HepG2 (cell line): ENCODE measurements around the gene ZBTB4. TPM values are rescaled to one million over a fixed set of nuclear protein-coding genes. Genes with fewer than 3 reads are reported as not detected.

ENCODE experiments used
- ATAC-seq: fragments of 200-7000 bp; cut with Tn5 transposase; 3 replicates; pipeline ENCODE4 v1.9.1; 2020; ENCODE audit warnings: mild to moderate bottlenecking, moderate library complexity
- BruUV-seq: library from RNA; stranded (reverse); fragments of 400-500 nt; replicated peaks from 2 replicates; lab custom pipeline; 2021; lab: Mats Ljungman, UMichigan
- CTCF ChIA-PET: fragments of 300-600 bp; formaldehyde crosslinking; extraction: SDS; loops from one replicate; lab custom pipeline; 2021; ENCODE audit warnings: low total read pairs, inconsistent platforms, low intra/inter-chr PET ratio; lab: Yijun Ruan, JAX
- POLR2A ChIA-PET: fragments of 350-600 bp; sonication (Branson Sonifier 250); formaldehyde crosslinking; loops from one replicate; lab custom pipeline; 2020; ENCODE audit warnings: antibody characterized with exemption, inconsistent platforms; lab: Yijun Ruan, JAX
- DNase-seq: peaks from one replicate; pipeline ENCODE4 v3.0.0-alpha.2; 2015; ENCODE audit warnings: low spot score
- FAIRE-seq: peaks from 3 replicates; lab custom pipeline; 2011; peaks lifted over from hg19 to GRCh38; lab: Jason Lieb, UNC
- H2AFZ ChIP-seq: one replicate; pipeline ENCODE4 v1.6.1; 2011; ENCODE audit warnings: low read length, inconsistent platforms
- H3K27ac ChIP-seq: fragments of 300-600 bp; 3 replicates; pipeline ENCODE4 v1.8.0; 2011; ENCODE audit warnings: mixed run types, mild to moderate bottlenecking, mixed read lengths, low read length, inconsistent platforms; ENCODE audit not compliant: insufficient read depth; ENCODE audit errors: extremely low read length
- H3K27me3 ChIP-seq, 2 experiments: fragments of 200-600 bp in 1 of 2; 2 replicates in 1 of 2; 3 replicates in 1 of 2; pipeline versions ENCODE4 v1.6.0 to v1.8.0; 2011; ENCODE audit warnings: low read length in 2 of 2, mild to moderate bottlenecking in 2 of 2, moderate library complexity in 2 of 2, inconsistent platforms in 1 of 2; ENCODE audit not compliant: insufficient read depth in 2 of 2, control insufficient read depth in 1 of 2
- H3K36me3 ChIP-seq, 2 experiments: fragments of 200-600 bp in 1 of 2; replicated peaks in 1 of 2; 2 replicates in 1 of 2; 3 replicates in 1 of 2; pipeline versions ENCODE4 v1.5.1 to v1.8.0; 2011; ENCODE audit warnings: low read length in 2 of 2, inconsistent platforms in 1 of 2; ENCODE audit not compliant: insufficient read depth in 2 of 2, control insufficient read depth in 1 of 2
- H3K4me1 ChIP-seq: 2 replicates; pipeline ENCODE4 v1.5.1; 2012; ENCODE audit warnings: low read length, inconsistent platforms; ENCODE audit not compliant: insufficient read depth
- H3K4me2 ChIP-seq: 2 replicates; pipeline ENCODE4 v1.6.0; 2011; ENCODE audit warnings: low read depth, low read length, inconsistent platforms
- H3K4me3 ChIP-seq, 3 experiments: fragments of 200-600 bp in 1 of 3; sonication (generic), shearing (Covaris generic) in 1 of 3; replicated peaks in 1 of 3; 2 replicates each; pipeline ENCODE4 v1.5.1; 2011 to 2016; ENCODE audit warnings: low read length in 3 of 3, inconsistent platforms in 2 of 3, low read depth in 2 of 3, mild to moderate bottlenecking in 2 of 3, control low read depth in 1 of 3, mixed read lengths in 1 of 3; ENCODE audit not compliant: insufficient read depth in 1 of 3
- H3K79me2 ChIP-seq: one replicate; pipeline ENCODE4 v1.6.1; 2011; ENCODE audit warnings: low read length, inconsistent platforms; ENCODE audit not compliant: insufficient read depth
- H3K9ac ChIP-seq: 2 replicates; pipeline ENCODE4 v1.6.0; 2011; ENCODE audit warnings: mild to moderate bottlenecking, low read depth, low read length, inconsistent platforms; ENCODE audit not compliant: insufficient read depth
- H3K9me3 ChIP-seq: 2 replicates; pipeline ENCODE4 v1.5.1; 2012; ENCODE audit warnings: mild to moderate bottlenecking, low read length
- H4K20me1 ChIP-seq: 2 replicates; pipeline ENCODE4 v1.6.0; 2011; ENCODE audit warnings: inconsistent platforms, mild to moderate bottlenecking, low read length, moderate library complexity; ENCODE audit not compliant: insufficient read depth
- ARID2 ChIP-seq: sonication (generic); formaldehyde crosslinking; IDR thresholded peaks from 2 replicates; pipeline ENCODE4 v1.8.1; 2022; ENCODE audit warnings: mild to moderate bottlenecking, missing genetic modification reagents, borderline replicate concordance
- GZF1 ChIP-seq: sonication (generic); formaldehyde crosslinking; IDR thresholded peaks from 2 replicates; pipeline ENCODE4 v1.5.1; 2020; ENCODE audit warnings: mild to moderate bottlenecking, missing genetic modification reagents
- MBD4 ChIP-seq: IDR thresholded peaks from 2 replicates; pipeline ENCODE4 v1.6.1; 2012; ENCODE audit warnings: low read length, inconsistent platforms, borderline replicate concordance
- ZBTB20 ChIP-seq: sonication (generic); formaldehyde crosslinking; IDR thresholded peaks from 2 replicates; pipeline ENCODE4 v1.8.1; 2023; ENCODE audit warnings: missing genetic modification reagents, low read depth, mild to moderate bottlenecking, borderline replicate concordance
- ZNF230 ChIP-seq: sonication (generic); formaldehyde crosslinking; IDR thresholded peaks from 2 replicates; pipeline ENCODE4 v1.4.0; 2020; ENCODE audit warnings: mild to moderate bottlenecking, missing genetic modification reagents
- ZNF30 ChIP-seq: sonication (generic); formaldehyde crosslinking; IDR thresholded peaks from 2 replicates; pipeline ENCODE4 v1.5.0; 2020; ENCODE audit warnings: mild to moderate bottlenecking, missing genetic modification reagents
- ZNF329 ChIP-seq: sonication (generic); formaldehyde crosslinking; IDR thresholded peaks from 2 replicates; pipeline ENCODE4 v1.9.0; 2021; ENCODE audit warnings: low read depth, mild to moderate bottlenecking, missing genetic modification reagents
- ZNF34 ChIP-seq: sonication (generic); formaldehyde crosslinking; IDR thresholded peaks from 2 replicates; pipeline ENCODE4 v1.4.0; 2020; ENCODE audit warnings: mild to moderate bottlenecking, missing genetic modification reagents, borderline replicate concordance
- ZSCAN20 ChIP-seq: sonication (generic); formaldehyde crosslinking; IDR thresholded peaks from 2 replicates; pipeline ENCODE4 v1.4.0; 2020; ENCODE audit warnings: missing genetic modification reagents, mild to moderate bottlenecking, borderline replicate concordance
- WGBS: methylation state at CpG from one replicate; pipeline ENCODE4 v1.1.6; 2017; ENCODE audit warnings: low lambda C conversion rate; 5-methylcytosine and 5-hydroxymethylcytosine counted together
- in situ Hi-C: cut with HindIII; loops from 2 replicates; pipeline ENCODE4 v1.10.0; 2017; ENCODE audit warnings: low pct_unique_long_range_greater_than_20kb; ENCODE audit not compliant: extremely low pct_ligation_motif_present
- intact Hi-C: fragments of 100-400 bp; cut with micrococcal nuclease; formaldehyde crosslinking; loops from one replicate; pipeline ENCODE4 v1.10.0; 2022; ENCODE audit not compliant: unreplicated experiment
- polyA plus RNA-seq, 8 experiments: library from polyadenylated mRNA; depleted of rRNA in 3 of 8; stranded (reverse) in 7 of 8; unstranded in 1 of 8; fragments of >200 nt; fragmentation: Illumina TruSeq in 4 of 8; extraction: Trizol in 4 of 8; gene quantifications; 2 replicates each; pipeline versions ENCODE4 v1.2.1 to v1.2.3, GENCODE V29; 2011 to 2016; ENCODE audit warnings: low read depth in 4 of 8, missing spikeins in 1 of 8, mixed read lengths in 1 of 8; ENCODE audit not compliant: insufficient read depth in 1 of 8
- total RNA-seq, 5 experiments: library from RNA; depleted of rRNA; stranded (reverse); fragments of >200 nt; fragmentation: Illumina TruSeq; extraction: Trizol; gene quantifications; 2 replicates each; pipeline ENCODE4 v1.2.3, GENCODE V29; 2016; ENCODE audit warnings: low read depth in 1 of 5

ZBTB4 gene
- total and polyA plus RNA-seq, 2 of the 13 experiments (the other 11 are each of a cell fraction or from before 2014, with no cell fraction given): 4.3 to 7.4 TPM

DNA sequence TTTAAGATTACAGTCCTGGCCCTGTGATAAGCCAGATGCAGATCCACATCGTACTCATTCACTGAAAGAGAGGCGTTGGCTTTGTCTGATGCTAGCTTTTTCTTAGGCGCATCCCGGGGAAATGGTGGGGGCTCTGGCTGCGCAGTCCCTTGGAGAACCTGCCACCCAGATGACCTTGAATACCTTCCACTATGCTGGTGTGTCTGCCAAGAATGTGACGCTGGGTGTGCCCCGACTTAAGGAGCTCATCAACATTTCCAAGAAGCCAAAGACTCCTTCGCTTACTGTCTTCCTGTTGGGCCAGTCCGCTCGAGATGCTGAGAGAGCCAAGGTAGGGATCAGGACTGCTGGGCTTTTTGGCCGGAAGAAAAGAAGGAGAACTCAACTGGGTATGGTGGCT, 28.7 kb upstream of the ZBTB4 start:
- ChIA-PET POLR2A (no interaction called here), CTCF (no interaction called here)
- H3K9me3 ChIP-seq: no peaks in the 10 kb centered on the region
- ATAC-seq (no peak), DNase-seq (no peak), FAIRE-seq (no peak)
- 97% methylated on average over 10 of the region's 11 CpGs for WGBS
- H3K36me3 ChIP-seq: peaks cover 35 to 86% of the 10 kb centered on the region in 2 experiments
- H4K20me1 ChIP-seq: no peaks in the 10 kb centered on the region
- no peaks in the 10 kb centered on the region for H3K27me3 ChIP-seq
- H3K4me1 ChIP-seq: no peaks in the 10 kb centered on the region
- H3K79me2 ChIP-seq: no peaks in the 10 kb centered on the region
- H3K27ac ChIP-seq: no peak overlapping the region
- TF ChIP-seq ZBTB20 (CRISPR knock-in tag): no peak
- TF ChIP-seq ZSCAN20 (CRISPR knock-in tag): no peak
- TF ChIP-seq ZNF30: no peak
- no peak for TF ChIP-seq ZNF230
- no peak for TF ChIP-seq ZNF34 (CRISPR knock-in tag)
- TF ChIP-seq MBD4: no peak
- H3K4me3 ChIP-seq: no peak overlapping the region
- no peak overlapping the region for H2AFZ ChIP-seq
- in situ Hi-C loops (no loop called here), intact Hi-C loops (no loop called here)
- no peak overlapping the region for H3K4me2 ChIP-seq
- no peak overlapping the region for H3K9ac ChIP-seq
- no TSS peak for BruUV-seq

DNA sequence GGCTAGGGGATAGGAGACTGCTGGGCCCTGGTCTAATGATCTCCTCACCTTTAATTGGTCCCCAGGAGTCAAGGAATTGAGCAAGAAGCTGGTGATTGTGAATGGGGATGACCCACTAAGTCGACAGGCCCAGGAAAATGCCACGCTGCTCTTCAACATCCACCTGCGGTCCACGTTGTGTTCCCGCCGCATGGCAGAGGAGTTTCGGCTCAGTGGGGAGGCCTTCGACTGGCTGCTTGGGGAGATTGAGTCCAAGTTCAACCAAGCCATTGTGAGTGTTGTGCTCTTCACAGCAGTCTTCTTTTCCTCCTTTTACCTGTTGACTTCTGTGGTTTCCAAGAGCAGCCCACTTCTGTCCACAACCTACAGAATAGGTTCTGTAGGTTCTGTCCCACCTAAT, 24.1 kb upstream of the ZBTB4 start:
- BruUV-seq: no TSS peak
- in situ Hi-C loops: no loop called here
- FAIRE-seq: no peak
- no peaks in the 10 kb centered on the region for H4K20me1 ChIP-seq
- intact Hi-C loops: loop anchor here (5.0 kb wide), 1 partner anchor 146 kb away; the partner anchor contains the start of gene TMEM95
- H3K4me3 ChIP-seq: no peak overlapping the region
- H3K4me1 ChIP-seq: no peaks in the 10 kb centered on the region
- H3K4me2 ChIP-seq: no peak overlapping the region
- ChIA-PET CTCF (interaction anchor here (0.8 kb wide), 1 partner anchor 67 kb away, joined by 3 read pairs; no protein-coding TSS in a partner anchor), POLR2A (no interaction called here)
- no peak for ATAC-seq
- no peak for DNase-seq
- 94% methylated on average over 5 of the region's 8 CpGs for WGBS
- H3K9ac ChIP-seq: no peak overlapping the region
- no peak for TF ChIP-seq GZF1 (CRISPR knock-in tag)
- TF ChIP-seq ZNF329 (CRISPR knock-in tag): no peak
- TF ChIP-seq ARID2 (CRISPR knock-in tag): no peak
- no peaks in the 10 kb centered on the region for H3K27me3 ChIP-seq
- no peak overlapping the region for H3K27ac ChIP-seq
- H2AFZ ChIP-seq: no peak overlapping the region
- H3K36me3 ChIP-seq: peaks cover 45 to 82% of the 10 kb centered on the region in 2 experiments
- no peaks in the 10 kb centered on the region for H3K9me3 ChIP-seq
- H3K79me2 ChIP-seq: no peaks in the 10 kb centered on the region
